ENCODE data around the gene MFN2.
"Not testable (repeated sequence)": the region's sequence is repeated elsewhere in the genome, so short reads cannot be mapped to it uniquely, and the experiment has no call there.

Gene MFN2

DNA sequence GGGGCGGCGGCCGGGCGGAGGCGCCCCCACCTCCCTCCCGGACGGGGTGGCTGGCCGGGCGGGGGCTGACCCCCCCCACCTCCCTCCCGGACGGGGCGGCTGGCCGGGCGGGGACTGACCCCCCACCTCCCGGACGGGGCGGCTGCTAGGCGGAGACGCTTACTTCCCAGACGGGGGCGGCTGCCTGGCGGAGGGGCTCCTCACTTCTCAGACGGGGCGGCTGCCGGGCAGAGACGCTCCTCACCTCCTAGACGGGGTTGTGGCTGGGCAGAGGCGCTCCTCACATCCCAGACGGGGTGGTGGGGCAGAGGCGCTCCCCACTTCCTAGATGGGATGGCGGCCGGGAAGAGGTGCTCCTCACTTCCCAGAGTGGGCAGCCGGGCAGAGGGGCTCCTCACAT lies 28.1 kb downstream of the MFN2 start:
- H3K9me3 ChIP-seq (ENCODE audit: insufficient read depth, low read depth, low read length); H2BK12ac ChIP-seq (ENCODE audit: low read length): not testable (repeated sequence)
- WGBS (ENCODE audit: extremely low coverage, insufficient coverage, insufficient read length), result no CpG with 5 or more reads among the region's 33 CpGs

DNA sequence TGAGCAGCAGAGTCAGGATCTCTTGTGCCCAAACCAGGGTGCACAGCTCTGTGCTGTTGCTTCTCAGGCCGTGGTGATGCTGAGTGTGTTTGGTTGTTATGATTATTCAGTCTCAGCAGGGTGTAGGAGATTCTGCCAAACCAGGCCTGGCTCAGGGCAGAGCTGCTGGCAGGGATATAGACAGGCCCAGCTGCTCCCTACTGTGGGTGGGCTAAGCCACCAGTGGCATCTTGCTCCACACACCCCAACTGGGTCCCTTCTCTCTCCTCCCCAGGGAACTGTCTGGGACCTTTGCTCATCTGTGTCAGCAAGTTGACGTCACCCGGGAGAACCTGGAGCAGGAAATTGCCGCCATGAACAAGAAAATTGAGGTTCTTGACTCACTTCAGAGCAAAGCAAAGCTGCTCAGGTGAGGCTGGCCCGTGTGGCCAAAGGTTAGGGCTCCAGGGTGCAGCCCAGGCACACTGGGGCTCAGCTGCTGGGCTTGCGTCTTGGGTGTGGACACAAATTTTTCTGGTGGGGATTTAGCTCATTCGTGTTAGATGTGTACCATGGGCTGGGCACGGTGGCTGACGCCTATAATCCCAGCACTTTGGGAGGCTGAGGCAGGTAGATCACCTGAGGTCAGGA lies 29.2 kb downstream of the MFN2 start:
- H3K27ac ChIP-seq (ENCODE audit: low read depth, low read length), result no peak overlapping the region
- H3K9me3 ChIP-seq (ENCODE audit: insufficient read depth, low read depth, low read length), result peaks cover 7% of the 10 kb centered on the region
- H2BK120ac ChIP-seq (ENCODE audit: insufficient read depth, low read length, poor library complexity), result no peak overlapping the region
- no peaks in the 10 kb centered on the region for H3K4me1 ChIP-seq (ENCODE audit: control insufficient read depth in 1 of 2, insufficient read depth in 2 of 2, low read length in 2 of 2)
- no peak overlapping the region for H4K8ac ChIP-seq (ENCODE audit: low read depth, low read length)
- H4K12ac ChIP-seq (ENCODE audit: low read depth, low read length), result no peak overlapping the region
- H3K18ac ChIP-seq (ENCODE audit: low read length), result no peak overlapping the region
- no peak overlapping the region for H2BK5ac ChIP-seq (ENCODE audit: low read depth, low read length, poor library complexity)
- no peaks in the 10 kb centered on the region for H3K79me1 ChIP-seq (ENCODE audit: low read length)
- H3K4ac ChIP-seq (ENCODE audit: low read depth, low read length), result no peak overlapping the region
- H3K23ac ChIP-seq (ENCODE audit: low read length), result no peak overlapping the region
- no peak overlapping the region for H2BK12ac ChIP-seq (ENCODE audit: low read length)
- no peak overlapping the region for H2AK5ac ChIP-seq (ENCODE audit: low read length)
- H3K4me3 ChIP-seq (ENCODE audit: low read depth, low read length), result no peak overlapping the region
- peaks cover 67 to 69% of the 10 kb centered on the region in 2 experiments for H3K36me3 ChIP-seq (ENCODE audit: control insufficient read depth in 1 of 2, insufficient read depth in 2 of 2, low read length in 2 of 2)
- no peaks in the 10 kb centered on the region for H3K79me2 ChIP-seq (ENCODE audit: control insufficient read depth, insufficient read depth, low read length, poor library complexity)
- H2AFZ ChIP-seq (ENCODE audit: insufficient read depth, low read length, poor library complexity), result no peak overlapping the region
- no peaks in the 10 kb centered on the region for H3K27me3 ChIP-seq (ENCODE audit: insufficient read depth, low read length)
- H3K14ac ChIP-seq (ENCODE audit: low read length), result no peak overlapping the region
- no peak overlapping the region for H3K4me2 ChIP-seq (ENCODE audit: low read length)
- H3K9ac ChIP-seq (ENCODE audit: low read length), result no peak overlapping the region
- WGBS (ENCODE audit: extremely low coverage, insufficient coverage, insufficient read length), result no CpG with 5 or more reads among the region's 9 CpGs
- H4K91ac ChIP-seq (ENCODE audit: low read depth, low read length), result no peak overlapping the region
- no peak for DNase-seq

More for the DNA sequence above, 28.1 kb downstream of the MFN2 start:
- H3K4me1 ChIP-seq (ENCODE audit: control insufficient read depth in 1 of 2, insufficient read depth in 2 of 2, low read length in 2 of 2); H3K18ac ChIP-seq (ENCODE audit: low read length); H3K23ac ChIP-seq (ENCODE audit: low read length); H3K79me1 ChIP-seq (ENCODE audit: low read length); DNase-seq; H2BK5ac ChIP-seq (ENCODE audit: low read depth, low read length, poor library complexity); H3K4ac ChIP-seq (ENCODE audit: low read depth, low read length); H4K8ac ChIP-seq (ENCODE audit: low read depth, low read length); H3K9ac ChIP-seq (ENCODE audit: low read length); H3K4me2 ChIP-seq (ENCODE audit: low read length); H3K79me2 ChIP-seq (ENCODE audit: control insufficient read depth, insufficient read depth, low read length, poor library complexity); H3K27me3 ChIP-seq (ENCODE audit: insufficient read depth, low read length); H2AK5ac ChIP-seq (ENCODE audit: low read length); H2BK120ac ChIP-seq (ENCODE audit: insufficient read depth, low read length, poor library complexity); H4K12ac ChIP-seq (ENCODE audit: low read depth, low read length); H3K14ac ChIP-seq (ENCODE audit: low read length); H3K27ac ChIP-seq (ENCODE audit: low read depth, low read length); H2AFZ ChIP-seq (ENCODE audit: insufficient read depth, low read length, poor library complexity); H4K91ac ChIP-seq (ENCODE audit: low read depth, low read length); H3K4me3 ChIP-seq (ENCODE audit: low read depth, low read length): not testable (repeated sequence)
- peaks cover 75 to 78% of the 10 kb centered on the region in 2 experiments for H3K36me3 ChIP-seq (ENCODE audit: control insufficient read depth in 1 of 2, insufficient read depth in 2 of 2, low read length in 2 of 2)

DNA sequence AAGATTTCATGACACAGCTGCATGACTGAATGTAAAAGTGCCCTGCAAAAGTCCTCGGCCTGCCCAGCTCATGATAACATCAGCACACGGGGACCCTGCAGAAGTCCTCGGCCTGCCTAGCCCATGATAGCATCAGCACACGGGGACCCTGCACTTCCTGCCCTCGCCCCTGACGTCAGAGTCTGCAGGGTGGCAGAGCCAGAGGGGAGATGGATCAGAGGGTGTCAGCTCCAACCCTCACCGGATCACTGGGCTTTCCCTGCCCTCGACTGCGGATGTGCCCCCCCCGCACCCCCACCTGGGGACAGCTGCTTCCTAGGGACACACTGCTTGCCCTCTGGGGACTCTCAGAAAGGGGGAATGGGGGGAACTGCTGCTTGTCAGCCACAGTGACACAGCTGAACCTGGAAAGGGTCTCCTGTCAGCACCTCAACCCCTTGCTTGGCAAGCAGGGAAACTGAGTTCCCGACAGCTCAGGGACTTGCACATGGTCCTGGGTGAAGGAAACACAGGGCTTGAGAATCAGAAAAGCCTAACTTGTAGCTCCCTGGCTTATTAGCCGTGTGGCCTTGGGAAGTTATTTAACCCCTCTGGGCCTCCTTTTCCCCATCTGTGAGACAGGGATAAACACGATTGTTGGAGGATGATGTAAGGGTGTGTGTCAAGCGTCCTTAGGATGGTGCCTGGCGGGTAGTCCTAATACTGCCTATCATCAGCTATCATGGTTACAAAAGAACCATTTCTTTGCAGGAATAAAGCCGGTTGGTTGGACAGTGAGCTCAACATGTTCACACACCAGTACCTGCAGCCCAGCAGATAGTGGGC lies 30.7 kb downstream of the MFN2 start:
- H3K79me1 ChIP-seq (ENCODE audit: low read length), result no peaks in the 10 kb centered on the region
- H2BK5ac ChIP-seq (ENCODE audit: low read depth, low read length, poor library complexity), result no peak overlapping the region
- H3K23ac ChIP-seq (ENCODE audit: low read length), result no peak overlapping the region
- H3K36me3 ChIP-seq (ENCODE audit: control insufficient read depth in 1 of 2, insufficient read depth in 2 of 2, low read length in 2 of 2), result peaks cover 52 to 54% of the 10 kb centered on the region in 2 experiments
- no peak overlapping the region for H3K18ac ChIP-seq (ENCODE audit: low read length)
- WGBS (ENCODE audit: extremely low coverage, insufficient coverage, insufficient read length), result no CpG with 5 or more reads among the region's 16 CpGs
- no peaks in the 10 kb centered on the region for H3K27me3 ChIP-seq (ENCODE audit: insufficient read depth, low read length)
- H2AK5ac ChIP-seq (ENCODE audit: low read length), result no peak overlapping the region
- H3K79me2 ChIP-seq (ENCODE audit: control insufficient read depth, insufficient read depth, low read length, poor library complexity), result no peaks in the 10 kb centered on the region
- H4K8ac ChIP-seq (ENCODE audit: low read depth, low read length), result no peak overlapping the region
- H4K91ac ChIP-seq (ENCODE audit: low read depth, low read length), result no peak overlapping the region
- H3K9me3 ChIP-seq (ENCODE audit: insufficient read depth, low read depth, low read length), result peaks cover 7% of the 10 kb centered on the region
- H3K4ac ChIP-seq (ENCODE audit: low read depth, low read length), result no peak overlapping the region
- no peak overlapping the region for H3K14ac ChIP-seq (ENCODE audit: low read length)
- H4K12ac ChIP-seq (ENCODE audit: low read depth, low read length), result no peak overlapping the region
- no peaks in the 10 kb centered on the region for H3K4me1 ChIP-seq (ENCODE audit: control insufficient read depth in 1 of 2, insufficient read depth in 2 of 2, low read length in 2 of 2)
- H3K4me3 ChIP-seq (ENCODE audit: low read depth, low read length), result no peak overlapping the region
- H2BK12ac ChIP-seq (ENCODE audit: low read length), result no peak overlapping the region
- H3K4me2 ChIP-seq (ENCODE audit: low read length), result no peak overlapping the region
- no peak overlapping the region for H3K27ac ChIP-seq (ENCODE audit: low read depth, low read length)
- peak in 1 of 2 donors; percentile 52 for DNase-seq
- no peak overlapping the region for H3K9ac ChIP-seq (ENCODE audit: low read length)
- H2BK120ac ChIP-seq (ENCODE audit: insufficient read depth, low read length, poor library complexity), result no peak overlapping the region
- no peak overlapping the region for H2AFZ ChIP-seq (ENCODE audit: insufficient read depth, low read length, poor library complexity)

DNA sequence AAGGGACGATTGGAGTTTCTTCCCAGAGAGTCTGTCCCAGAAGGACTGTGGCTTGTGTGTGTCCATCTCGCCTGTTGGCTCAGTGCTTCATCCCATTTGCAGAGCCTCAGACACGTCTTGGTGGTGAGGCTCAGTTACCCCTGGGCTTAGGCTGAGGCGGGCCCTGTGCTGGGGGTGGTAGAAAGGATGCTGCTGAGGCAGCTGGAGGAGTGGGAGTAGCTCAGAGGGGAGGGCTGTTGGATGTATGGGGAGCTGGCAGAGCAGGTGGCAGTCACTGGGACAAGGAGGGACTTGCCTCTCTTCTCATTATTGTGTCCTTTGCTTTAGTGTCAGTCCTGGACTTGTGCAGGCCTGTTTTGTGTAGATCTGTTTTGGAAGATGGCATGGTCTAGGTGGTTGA lies 31.8 kb downstream of the MFN2 start:
- no peak for DNase-seq
- Histone ChIP-seq H4K91ac (ENCODE audit: low read depth, low read length) (no peak overlapping the region), H3K9me3 (ENCODE audit: insufficient read depth, low read depth, low read length) (peaks cover 5% of the 10 kb centered on the region), H3K36me3 (ENCODE audit: control insufficient read depth in 1 of 2, insufficient read depth in 2 of 2, low read length in 2 of 2) (peaks cover 42 to 44% of the 10 kb centered on the region in 2 experiments), H3K4ac (ENCODE audit: low read depth, low read length) (no peak overlapping the region), H3K14ac (ENCODE audit: low read length) (no peak overlapping the region), H3K4me3 (ENCODE audit: low read depth, low read length) (no peak overlapping the region), H3K27me3 (ENCODE audit: insufficient read depth, low read length) (no peaks in the 10 kb centered on the region), H3K27ac (ENCODE audit: low read depth, low read length) (no peak overlapping the region), H3K4me2 (ENCODE audit: low read length) (no peak overlapping the region), H3K18ac (ENCODE audit: low read length) (no peak overlapping the region), H3K23ac (ENCODE audit: low read length) (no peak overlapping the region), H2AK5ac (ENCODE audit: low read length) (no peak overlapping the region), H3K9ac (ENCODE audit: low read length) (no peak overlapping the region), H2BK12ac (ENCODE audit: low read length) (no peak overlapping the region), H2BK120ac (ENCODE audit: insufficient read depth, low read length, poor library complexity) (no peak overlapping the region), H2BK5ac (ENCODE audit: low read depth, low read length, poor library complexity) (no peak overlapping the region), H2AFZ (ENCODE audit: insufficient read depth, low read length, poor library complexity) (no peak overlapping the region), H3K4me1 (ENCODE audit: control insufficient read depth in 1 of 2, insufficient read depth in 2 of 2, low read length in 2 of 2) (no peaks in the 10 kb centered on the region), H4K12ac (ENCODE audit: low read depth, low read length) (no peak overlapping the region), H3K79me1 (ENCODE audit: low read length) (no peaks in the 10 kb centered on the region), H4K8ac (ENCODE audit: low read depth, low read length) (no peak overlapping the region), H3K79me2 (ENCODE audit: control insufficient read depth, insufficient read depth, low read length, poor library complexity) (no peaks in the 10 kb centered on the region)
- no CpG with 5 or more reads among the region's 4 CpGs for WGBS (ENCODE audit: extremely low coverage, insufficient coverage, insufficient read length)
